Motor neuron (in vitro differentiated cells): ENCODE measurements around the gene MZF1. TPM values are rescaled to one million over a fixed set of nuclear protein-coding genes. Genes with fewer than 3 reads are reported as not detected.

Experiments used
- ATAC-seq, 8 experiments: fragments of 200-7000 bp; cut with Tn5 transposase; replicated peaks in 6 of 8; 2 replicates each; pipeline ENCODE4 v1.8.0; 2021; ENCODE audit warnings: mild to moderate bottlenecking in 8 of 8, moderate library complexity in 8 of 8
- H3K27ac ChIP-seq, 2 donors: fragments of 250-450 bp; sonication (Bioruptor Pico); 2 replicates each; pipeline ENCODE4 v1.9.0; 2021; ENCODE audit warnings: antibody characterized with exemption in 2 of 2, mild to moderate bottlenecking in 2 of 2, moderate library complexity in 1 of 2
- H3K4me1 ChIP-seq, 2 donors: fragments of 250-450 bp; sonication (Bioruptor Pico); replicated peaks in 1 of 2; 2 replicates each; pipeline ENCODE4 v1.6.1; 2021; ENCODE audit warnings: antibody characterized with exemption in 2 of 2, mild to moderate bottlenecking in 2 of 2, moderate library complexity in 1 of 2
- H3K4me3 ChIP-seq, 5 donors: fragments of 250-450 bp; sonication (Bioruptor Pico); 2 replicates each; pipeline ENCODE4 v1.9.0; 2021; ENCODE audit warnings: antibody characterized with exemption in 5 of 5, mild to moderate bottlenecking in 5 of 5, moderate library complexity in 4 of 5
- WGBS, 10 experiments: fragments of 450-650 bp; shearing (Covaris generic); methylation state at CpG; one replicate each; pipeline ENCODE4 v1.0.0; 2022; 5-methylcytosine and 5-hydroxymethylcytosine counted together
- in situ Hi-C, 9 experiments: fragments of 400-800 bp; cut with MboI; loops; one replicate each; pipeline ENCODE4 v1.15.0; 2021; ENCODE audit warnings: low sequenced_read_pairs in 9 of 9, low pct_unique_long_range_greater_than_20kb in 2 of 9; ENCODE audit not compliant: unreplicated experiment in 9 of 9
- total RNA-seq, 8 experiments: library from RNA; unstranded; fragments of 300-600 nt; gene quantifications; 2 replicates each; pipeline versions ENCODE4 v1.2.3 to v1.2.4, GENCODE V29; 2022

The MZF1 gene
- total RNA-seq, 8 experiments from 2014 or later, result 14.6 to 49.3 (median 17.0) TPM

- H3K4me3 ChIP-seq, result peak overlapping the region in 4 of 5 donors; percentile 16 to 37 (median 30)
- 100% methylated on average over 1 of the region's 3 CpGs; no CpG with 5 or more reads in 8 of the 10 experiments for WGBS, 10 experiments
- H3K4me1 ChIP-seq, result peaks cover 9 to 17% of the 10 kb centered on the region in 2 donors
- peak overlapping the region; percentile 6 to 72 for H3K27ac ChIP-seq
- no peak for ATAC-seq
- in situ Hi-C loops, result no loop called here
Observed at GRCh38 chr19:58514564-58515022, 58.5 kb downstream of the MZF1 start.

DNA sequence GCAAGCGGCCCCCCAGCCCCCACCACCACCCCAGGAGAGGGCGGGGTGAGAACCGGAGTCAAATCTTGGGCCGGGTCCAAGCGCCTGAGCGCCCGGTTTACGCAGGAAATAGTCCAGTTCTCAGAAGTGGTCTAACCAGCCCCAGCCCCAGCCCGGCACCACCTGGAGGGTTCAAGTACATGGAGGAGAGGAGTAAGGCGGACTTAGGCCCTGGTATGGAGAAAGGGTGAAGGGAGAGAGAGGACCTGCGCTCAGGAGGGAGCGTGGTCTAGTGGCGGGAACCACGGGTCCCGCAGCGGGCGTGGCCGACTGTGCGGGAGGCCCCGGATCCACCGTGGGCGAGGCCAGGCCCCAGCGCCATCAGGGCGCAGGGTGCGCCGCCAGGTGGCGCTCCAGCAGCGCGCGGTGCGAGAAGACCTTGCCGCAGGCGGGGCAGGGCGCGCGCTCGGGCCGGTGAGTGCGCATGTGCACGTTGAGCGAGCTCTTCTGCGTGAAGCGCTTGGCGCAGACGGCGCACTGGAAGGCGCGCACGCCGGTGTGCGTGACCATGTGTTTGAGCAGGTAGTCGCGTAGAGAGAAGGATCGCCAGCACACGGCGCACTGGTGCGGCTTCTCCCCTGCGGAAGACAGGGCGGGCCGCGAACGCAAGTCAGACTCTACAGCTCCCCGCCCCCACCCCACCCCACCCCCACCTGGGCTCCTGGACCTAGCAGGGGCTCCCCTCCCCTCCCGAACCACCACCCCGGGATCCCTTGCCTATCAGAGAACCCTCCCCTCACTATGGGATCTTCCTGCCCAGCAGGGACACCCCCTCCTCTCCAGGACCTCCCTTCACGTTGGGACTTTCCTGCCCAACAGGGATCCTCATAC is 59.2 kb downstream of the MZF1 start:
- ATAC-seq, result peak; percentile 80 to 85 (median 82)
- WGBS, 10 experiments, result 0 to 40% (median 14%) methylated on average over 1 to 19 of the region's 66 CpGs; no CpG with 5 or more reads in 3 of the 10 experiments
- Histone ChIP-seq H3K4me3 (peak overlapping the region; percentile 9 to 37 (median 27)), H3K27ac (peak overlapping the region; percentile 61 to 72), H3K4me1 (peaks cover 9 to 17% of the 10 kb centered on the region in 2 donors)
- in situ Hi-C loops, result no loop called here

DNA sequence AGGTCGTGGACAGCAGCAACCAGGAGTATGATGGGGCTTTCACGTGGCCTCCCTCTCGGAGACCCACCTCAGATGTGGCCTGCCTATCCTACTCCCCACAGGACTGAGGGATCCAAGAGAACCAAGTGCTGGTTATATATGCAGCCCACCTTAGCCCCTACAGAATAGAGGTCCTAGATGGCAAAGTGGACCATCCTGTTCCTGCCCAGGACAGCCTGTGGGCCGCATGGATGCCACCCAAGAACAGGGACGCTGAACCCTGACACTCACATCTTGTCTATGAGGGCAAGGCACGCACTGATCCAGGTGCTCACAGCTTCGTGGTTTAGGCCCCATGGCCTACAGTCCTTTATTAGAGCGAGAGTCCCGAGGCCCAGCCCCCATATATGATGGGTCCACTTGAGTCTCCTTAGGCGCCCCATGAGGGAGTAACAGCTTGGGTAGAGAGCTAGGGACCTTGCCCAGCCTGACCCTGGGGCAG is 59.9 kb downstream of the MZF1 start:
- in situ Hi-C loops, result no loop called here
- peaks cover 7 to 15% of the 10 kb centered on the region in 2 donors for H3K4me1 ChIP-seq
- 96 to 100% (median 100%) methylated on average over 1 to 5 of the region's 10 CpGs; no CpG with 5 or more reads in 7 of the 10 experiments for WGBS, 10 experiments
- no peak overlapping the region for H3K4me3 ChIP-seq
- H3K27ac ChIP-seq, result peak overlapping the region; percentile 61 to 72
- peak in 2 of 8 experiments; percentile 1 for ATAC-seq

Other genes with a start within 250 kb of the MZF1 start
- 1 to 10 TPM; 2.0 to 4.1 (median 3.3) TPM for gene ZSCAN22, start 246.3 kb downstream of the MZF1 start, total RNA-seq
- 10 to 100 TPM in 6 of 8 experiments, 1 to 10 TPM in 1, not detected in 1; 4.4 to 84.0 (median 63.6) TPM for gene A1BG, start 219.8 kb downstream of the MZF1 start, total RNA-seq
- gene ZNF497, start 210.6 kb downstream of the MZF1 start, total RNA-seq, result 10 to 100 TPM in 1 of 8 experiments, 1 to 10 TPM in 5, under 1 TPM in 2; 0.61 to 10.2 (median 5.3) TPM
- 1 to 10 TPM; 1.1 to 3.2 (median 1.6) TPM for gene ZNF837, start 192.3 kb downstream of the MZF1 start, total RNA-seq
- gene RPS5, start 186.1 kb downstream of the MZF1 start, total RNA-seq, result 1,000 to 10,000 TPM; 1,054 to 2,751 (median 1,702) TPM
- not detected for gene RNF225, start 177.7 kb downstream of the MZF1 start, total RNA-seq
- 10 to 100 TPM; 15.1 to 23.3 (median 17.5) TPM for gene ZNF584, start 164.7 kb downstream of the MZF1 start, total RNA-seq
- 10 to 100 TPM in 2 of 8 experiments, 1 to 10 TPM in 6; 5.2 to 13.2 (median 7.4) TPM for gene ZNF132, start 133.2 kb downstream of the MZF1 start, total RNA-seq
- 10 to 100 TPM in 5 of 8 experiments, 1 to 10 TPM in 3; 7.3 to 14.5 (median 10.5) TPM for gene ZNF324B, start 121.7 kb downstream of the MZF1 start, total RNA-seq
- gene ZNF324, start 106.3 kb downstream of the MZF1 start, total RNA-seq, result 10 to 100 TPM in 7 of 8 experiments, 1 to 10 TPM in 1; 8.5 to 21.3 (median 17.2) TPM
- 10 to 100 TPM; 11.8 to 19.8 (median 14.6) TPM for gene ZNF446, start 97.0 kb downstream of the MZF1 start, total RNA-seq
- 10 to 100 TPM; 11.0 to 26.3 (median 20.2) TPM for gene SLC27A5, start 61.3 kb downstream of the MZF1 start, total RNA-seq
- 10 to 100 TPM in 3 of 8 experiments, 1 to 10 TPM in 5; 6.5 to 15.4 (median 7.7) TPM for gene ZBTB45, start 53.5 kb downstream of the MZF1 start, total RNA-seq
- gene TRIM28, start 29.3 kb downstream of the MZF1 start, total RNA-seq, result 100 to 1,000 TPM; 195 to 521 (median 274) TPM
- 100 to 1,000 TPM; 106 to 165 (median 138) TPM for gene CHMP2A, start 18.2 kb downstream of the MZF1 start, total RNA-seq
- 10 to 100 TPM; 49.3 to 82.7 (median 70.9) TPM for gene UBE2M, start 14.7 kb downstream of the MZF1 start, total RNA-seq